ENCODE results near the gene CLPTM1L.

Gene CLPTM1L

DNA sequence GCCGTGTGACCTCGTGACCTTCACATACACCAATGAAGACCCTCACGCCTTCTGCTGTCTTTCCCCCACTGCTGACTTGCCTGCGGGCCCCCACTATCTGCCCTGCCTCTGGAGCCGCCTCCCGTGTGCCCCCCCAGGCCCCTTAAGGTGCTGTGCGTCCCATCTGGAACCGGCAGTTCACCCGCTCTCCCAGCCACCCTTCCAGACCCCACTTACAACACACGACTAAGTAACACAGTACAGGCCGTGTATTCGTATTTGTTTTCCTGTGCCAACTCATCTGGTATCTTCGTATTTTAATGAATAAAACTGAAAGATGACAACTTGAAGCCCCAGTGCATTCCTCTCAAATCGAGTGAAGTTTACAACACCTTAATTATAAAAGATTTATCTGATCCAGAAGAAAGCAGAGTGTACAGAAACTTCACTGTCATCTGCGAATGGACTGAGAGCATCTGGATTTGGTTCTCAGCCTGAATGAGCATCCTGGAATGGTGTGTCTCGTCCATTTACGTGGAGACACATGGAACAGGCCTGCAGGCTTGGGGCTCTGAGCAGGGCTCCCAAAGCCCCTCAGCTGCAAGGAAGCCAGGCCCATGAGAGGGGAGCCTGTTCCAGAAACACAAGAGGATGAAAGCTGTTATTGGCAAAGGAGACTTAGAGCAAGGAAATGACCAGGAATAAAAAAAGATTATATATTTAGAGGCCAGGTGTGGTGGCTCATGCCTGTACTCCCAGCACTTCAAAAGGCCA is 28.1 kb downstream of the CLPTM1L start:
- in situ Hi-C loops (cut with MboI; ENCODE audit: low sequenced_read_pairs), result no loop called here

- in situ Hi-C loops (cut with MboI; ENCODE audit: low sequenced_read_pairs), result no loop called here
Observed at GRCh38 chr5:1315709-1316587, 29.0 kb downstream of the CLPTM1L start.

DNA sequence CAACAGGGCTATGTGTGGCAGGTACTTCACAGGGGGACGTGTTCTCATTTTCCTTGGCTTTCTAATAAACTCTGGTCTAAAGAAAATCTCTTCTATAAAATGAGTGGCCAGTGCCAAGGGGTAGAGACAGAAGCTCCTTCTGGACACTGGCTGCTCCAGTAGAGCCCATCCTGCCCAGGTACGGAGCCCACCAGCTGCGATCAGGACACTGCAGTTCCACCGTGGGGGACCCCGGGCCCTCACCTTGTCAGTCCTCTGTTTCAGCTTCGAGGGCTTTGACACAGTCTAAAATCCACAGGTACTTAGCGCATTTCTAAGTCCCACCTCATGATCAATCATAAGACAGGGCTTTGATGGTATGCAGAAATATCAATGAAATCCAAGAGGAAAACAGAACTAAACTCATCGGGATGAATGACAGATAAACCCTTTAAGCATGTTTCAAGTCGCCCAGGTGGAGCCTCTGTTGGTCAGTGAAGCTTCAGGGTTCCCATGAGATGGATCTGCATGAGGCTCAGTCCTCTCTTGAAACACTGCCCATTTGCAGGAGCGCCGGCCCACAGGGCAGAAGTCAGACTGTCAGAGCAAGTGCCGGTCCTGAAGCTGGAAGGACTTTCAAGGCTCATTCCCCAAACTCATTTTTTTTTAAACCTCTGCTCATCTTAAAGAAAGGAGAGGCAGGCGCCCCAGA is 29.7 kb downstream of the CLPTM1L start:
- in situ Hi-C loops (cut with MboI; ENCODE audit: low sequenced_read_pairs), result no loop called here

DNA sequence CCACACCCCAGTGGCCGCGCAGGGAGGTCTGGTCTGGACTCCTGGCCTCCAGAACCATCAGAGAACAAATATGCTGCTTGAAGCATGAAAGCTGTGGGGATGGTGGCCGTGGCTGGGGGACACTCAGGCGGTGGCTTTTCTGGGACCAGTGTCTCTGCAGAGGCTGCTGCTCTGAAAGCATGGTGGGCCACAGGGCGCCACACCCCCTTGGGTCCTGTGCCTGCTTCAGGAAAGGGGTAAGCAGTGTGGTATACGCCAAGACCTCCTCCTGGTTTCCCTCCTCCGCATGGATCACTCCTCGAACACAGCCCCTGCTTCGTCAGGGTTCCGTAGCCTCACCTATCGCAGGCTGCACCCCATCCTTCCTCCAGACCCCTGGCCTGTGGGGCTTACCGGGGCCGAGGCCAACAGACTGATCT is 30.3 kb downstream of the CLPTM1L start:
- in situ Hi-C loops (cut with MboI; ENCODE audit: low sequenced_read_pairs), result no loop called here

DNA sequence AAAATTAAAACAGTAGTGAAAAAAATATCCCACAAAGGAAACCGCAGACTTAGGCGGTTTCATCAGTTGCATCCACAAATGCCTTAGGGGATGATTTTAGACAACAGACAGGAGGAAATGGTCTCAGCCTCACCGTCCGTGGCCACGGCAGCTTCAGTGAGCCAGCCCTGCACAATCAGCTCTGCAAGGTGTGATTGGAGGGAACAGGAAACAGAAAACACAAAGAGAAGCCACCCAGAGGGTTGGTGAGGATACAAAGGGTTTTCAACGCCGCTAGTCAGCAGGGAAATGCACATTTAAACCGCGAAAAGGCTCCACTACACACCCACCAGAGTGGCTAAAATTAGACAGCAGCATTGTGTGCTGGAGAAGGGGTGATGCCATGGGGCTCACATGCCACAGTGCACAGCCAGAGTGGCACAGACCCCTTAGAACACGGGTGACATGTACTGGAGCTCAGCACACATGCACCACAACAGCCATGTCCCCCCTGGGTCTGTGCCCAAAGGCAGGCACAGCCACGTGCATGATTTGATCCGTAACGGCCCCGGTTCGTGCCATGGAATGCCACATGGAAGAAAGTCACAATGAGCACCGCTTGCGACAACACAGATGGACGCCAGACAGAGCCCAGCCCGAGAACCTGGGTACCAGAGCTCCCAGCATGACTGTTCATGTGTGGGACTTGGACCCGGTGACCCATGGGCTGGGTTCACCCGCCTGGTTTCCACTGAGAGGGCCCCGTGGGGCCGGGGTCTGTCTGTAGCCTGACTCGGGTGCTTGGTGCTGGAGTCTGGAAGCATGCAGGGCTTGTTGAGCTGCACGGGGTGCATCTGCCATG is 31.7 kb downstream of the CLPTM1L start:
- in situ Hi-C loops (cut with MboI; ENCODE audit: low sequenced_read_pairs), result no loop called here

- in situ Hi-C loops (cut with MboI; ENCODE audit: low sequenced_read_pairs), result no loop called here
Observed at GRCh38 chr5:1312206-1312605, 32.7 kb downstream of the CLPTM1L start.

- in situ Hi-C loops (cut with MboI; ENCODE audit: low sequenced_read_pairs), result no loop called here
Observed at GRCh38 chr5:1311439-1312055, 33.4 kb downstream of the CLPTM1L start.

- in situ Hi-C loops (cut with MboI; ENCODE audit: low sequenced_read_pairs), result no loop called here
Observed at GRCh38 chr5:1310118-1310517, 34.8 kb downstream of the CLPTM1L start.

DNA sequence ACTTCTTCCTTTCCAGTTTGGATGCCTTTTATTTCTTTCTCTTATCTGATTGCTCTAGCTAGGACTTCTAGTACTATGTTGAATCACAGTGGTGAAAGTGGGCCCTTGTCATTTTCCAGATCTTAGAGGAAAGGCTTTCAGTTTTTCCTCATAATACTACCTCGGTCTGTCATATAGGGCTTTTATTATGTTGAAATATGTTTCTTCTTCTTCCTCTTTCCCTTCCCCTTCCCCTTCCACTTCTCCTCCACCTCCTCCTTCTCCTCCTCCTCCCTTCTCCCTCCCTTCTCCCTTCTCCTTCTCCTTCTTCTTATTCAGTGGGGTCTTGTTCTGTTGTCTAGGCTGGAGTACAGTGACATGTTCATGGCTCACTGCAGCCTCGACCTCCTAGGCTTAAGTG is 40.9 kb downstream of the CLPTM1L start:
- in situ Hi-C loops (cut with MboI; ENCODE audit: low sequenced_read_pairs), result no loop called here

- in situ Hi-C loops (cut with MboI; ENCODE audit: low sequenced_read_pairs), result no loop called here
Observed at GRCh38 chr5:1302258-1302657, 42.6 kb downstream of the CLPTM1L start.

- in situ Hi-C loops (cut with MboI; ENCODE audit: low sequenced_read_pairs), result no loop called here
Observed at GRCh38 chr5:1300581-1301083, 44.3 kb downstream of the CLPTM1L start.

DNA sequence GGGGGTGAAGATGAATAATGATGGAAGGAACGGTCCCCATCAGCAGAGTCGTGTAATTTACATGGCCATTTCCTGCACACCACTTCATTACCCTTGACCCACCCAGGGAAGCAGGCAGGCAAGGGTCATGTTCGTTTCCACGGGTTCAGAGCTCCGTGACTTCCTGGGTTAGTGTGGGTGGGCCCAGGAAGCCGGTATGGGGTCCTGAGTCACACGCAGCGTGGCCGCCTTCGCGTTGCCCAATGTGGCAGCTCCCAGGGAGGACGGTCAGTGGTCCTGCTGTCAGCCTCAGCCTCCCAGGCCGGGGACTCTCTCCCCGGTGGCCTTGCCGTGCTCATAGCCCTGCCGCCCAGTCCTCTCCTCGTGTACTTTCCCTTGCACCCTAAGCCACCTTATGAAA is 44.9 kb downstream of the CLPTM1L start:
- in situ Hi-C loops (cut with MboI; ENCODE audit: low sequenced_read_pairs), result no loop called here

DNA sequence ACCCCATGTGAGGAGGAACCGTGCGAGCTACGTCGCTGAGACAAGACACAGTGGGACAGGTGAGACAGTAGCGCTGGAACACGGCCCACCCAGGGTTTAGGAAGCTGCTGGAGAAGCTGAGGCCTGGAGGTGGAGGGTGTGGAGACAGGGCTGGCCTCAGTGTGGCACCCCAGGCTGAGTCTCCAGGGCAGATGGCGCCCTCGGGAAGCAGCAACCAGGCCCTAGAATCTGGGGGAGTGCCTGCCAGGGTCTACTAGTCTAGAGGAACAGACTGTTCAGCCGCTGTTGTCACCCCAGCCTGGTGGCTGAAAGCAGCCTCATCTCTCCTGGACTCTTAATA is 45.4 kb downstream of the CLPTM1L start:
- in situ Hi-C loops (cut with MboI; ENCODE audit: low sequenced_read_pairs), result no loop called here

GRCh38 chr5:1298723-1299510 is 46.0 kb downstream of the CLPTM1L start:
- in situ Hi-C loops (cut with MboI; ENCODE audit: low sequenced_read_pairs), result no loop called here

GRCh38 chr5:1298067-1298551 is 46.8 kb downstream of the CLPTM1L start:
- in situ Hi-C loops (cut with MboI; ENCODE audit: low sequenced_read_pairs), result no loop called here

GRCh38 chr5:1297243-1297642 is 47.7 kb downstream of the CLPTM1L start:
- in situ Hi-C loops (cut with MboI; ENCODE audit: low sequenced_read_pairs), result no loop called here

DNA sequence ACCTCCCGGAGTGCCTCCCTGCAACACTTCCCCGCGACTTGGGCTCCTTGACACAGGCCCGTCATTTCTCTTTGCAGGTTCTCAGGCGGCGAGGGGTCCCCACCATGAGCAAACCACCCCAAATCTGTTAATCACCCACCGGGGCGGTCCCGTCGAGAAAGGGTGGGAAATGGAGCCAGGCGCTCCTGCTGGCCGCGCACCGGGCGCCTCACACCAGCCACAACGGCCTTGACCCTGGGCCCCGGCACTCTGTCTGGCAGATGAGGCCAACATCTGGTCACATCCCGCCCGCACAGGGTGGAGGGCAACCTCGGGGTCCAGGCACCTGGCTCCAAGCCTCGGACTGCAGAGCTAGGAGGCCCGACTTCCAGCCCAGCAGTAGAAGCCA is 49.3 kb downstream of the CLPTM1L start:
- in situ Hi-C loops (cut with MboI; ENCODE audit: low sequenced_read_pairs), result no loop called here

DNA sequence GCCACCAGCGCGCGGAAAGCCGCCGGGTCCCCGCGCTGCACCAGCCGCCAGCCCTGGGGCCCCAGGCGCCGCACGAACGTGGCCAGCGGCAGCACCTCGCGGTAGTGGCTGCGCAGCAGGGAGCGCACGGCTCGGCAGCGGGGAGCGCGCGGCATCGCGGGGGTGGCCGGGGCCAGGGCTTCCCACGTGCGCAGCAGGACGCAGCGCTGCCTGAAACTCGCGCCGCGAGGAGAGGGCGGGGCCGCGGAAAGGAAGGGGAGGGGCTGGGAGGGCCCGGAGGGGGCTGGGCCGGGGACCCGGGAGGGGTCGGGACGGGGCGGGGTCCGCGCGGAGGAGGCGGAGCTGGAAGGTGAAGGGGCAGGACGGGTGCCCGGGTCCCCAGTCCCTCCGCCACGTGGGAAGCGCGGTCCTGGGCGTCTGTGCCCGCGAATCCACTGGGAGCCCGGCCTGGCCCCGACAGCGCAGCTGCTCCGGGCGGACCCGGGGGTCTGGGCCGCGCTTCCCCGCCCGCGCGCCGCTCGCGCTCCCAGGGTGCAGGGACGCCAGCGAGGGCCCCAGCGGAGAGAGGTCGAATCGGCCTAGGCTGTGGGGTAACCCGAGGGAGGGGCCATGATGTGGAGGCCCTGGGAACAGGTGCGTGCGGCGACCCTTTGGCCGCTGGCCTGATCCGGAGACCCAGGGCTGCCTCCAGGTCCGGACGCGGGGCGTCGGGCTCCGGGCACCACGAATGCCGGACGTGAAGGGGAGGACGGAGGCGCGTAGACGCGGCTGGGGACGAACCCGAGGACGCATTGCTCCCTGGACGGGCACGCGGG is 49.9 kb downstream of the CLPTM1L start, which contains the start of gene TERT:
Gene TERT (minus strand): TSS at position 234 of the 815 bp plus-strand sequence. CDS start 79 bp downstream, at position 155.
- in situ Hi-C loops (cut with MboI; ENCODE audit: low sequenced_read_pairs), result no loop called here
